ENCODE data around the gene DNAJB6.

Gene DNAJB6

GRCh38 chr7:157358041-157358752 lies 21.4 kb downstream of the DNAJB6 start:
- TF ChIP-seq CTCF (IDR thresholded peaks at IDR 0.05; ENCODE audit: low read depth, low read length), result no peak
- DNase-seq (ENCODE audit: extremely low read depth, low read depth), result no peak

GRCh38 chr7:157358753-157359096 lies 21.9 kb downstream of the DNAJB6 start:
- TF ChIP-seq CTCF (IDR thresholded peaks at IDR 0.05; ENCODE audit: low read depth, low read length), result no peak
- no peak for DNase-seq (ENCODE audit: extremely low read depth, low read depth)

DNA sequence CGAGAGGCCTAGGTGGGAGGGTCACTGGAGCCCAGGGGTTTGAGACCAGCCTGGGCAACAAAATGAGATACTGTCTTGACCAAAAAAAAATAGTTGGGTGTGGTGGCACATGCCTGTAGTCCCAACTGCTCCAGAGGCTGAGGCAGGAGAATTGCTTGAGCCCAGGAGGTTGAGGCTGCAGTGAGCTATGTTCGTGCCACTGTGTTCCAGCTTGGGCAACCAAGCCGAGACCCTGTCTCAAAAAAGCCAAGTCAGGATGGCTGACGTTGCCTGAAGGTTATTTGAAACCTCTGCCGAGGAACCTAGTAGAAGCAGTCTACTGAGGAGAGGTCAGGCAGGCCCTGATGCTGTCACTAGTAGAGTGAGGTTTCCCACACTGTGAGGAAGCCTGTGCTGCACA lies 22.8 kb downstream of the DNAJB6 start:
- no peak for TF ChIP-seq CTCF (IDR thresholded peaks at IDR 0.05; ENCODE audit: low read depth, low read length)
- DNase-seq (ENCODE audit: extremely low read depth, low read depth), result no peak

DNA sequence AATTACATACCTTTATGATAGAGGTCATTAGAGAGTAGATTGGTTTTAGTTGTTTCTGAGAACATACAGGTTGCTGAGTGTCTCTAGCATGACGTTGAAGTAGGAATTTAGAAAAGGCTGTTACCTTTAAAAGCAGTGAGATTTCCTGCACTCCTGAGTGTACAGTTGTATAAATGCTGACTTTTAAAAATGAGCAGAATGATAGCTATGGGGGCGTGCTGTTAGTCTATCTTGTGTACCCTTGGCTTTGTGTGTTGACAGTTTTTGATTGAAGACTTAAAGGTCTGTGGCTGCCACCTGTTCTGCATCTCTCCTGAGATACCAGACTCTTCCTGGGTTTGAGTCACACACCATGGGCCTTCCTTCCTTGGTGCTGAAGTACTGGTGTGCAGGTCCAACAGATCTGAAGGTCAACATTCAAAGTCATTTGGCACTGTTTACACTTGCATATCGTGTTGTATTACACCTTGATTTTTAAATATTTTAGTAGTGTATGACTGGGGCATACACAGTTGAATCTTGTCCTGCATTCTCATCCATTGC lies 23.8 kb downstream of the DNAJB6 start:
- TF ChIP-seq CTCF (IDR thresholded peaks at IDR 0.05; ENCODE audit: low read depth, low read length), result no peak
- DNase-seq (ENCODE audit: extremely low read depth, low read depth), result no peak

GRCh38 chr7:157361537-157361936 lies 24.7 kb downstream of the DNAJB6 start:
- no peak for DNase-seq (ENCODE audit: extremely low read depth, low read depth)
- TF ChIP-seq CTCF (IDR thresholded peaks at IDR 0.05; ENCODE audit: low read depth, low read length), result no peak

- DNase-seq (ENCODE audit: extremely low read depth, low read depth), result no peak
- TF ChIP-seq CTCF (IDR thresholded peaks at IDR 0.05; ENCODE audit: low read depth, low read length), result no peak
Measured at GRCh38 chr7:157362729-157363128, 25.9 kb downstream of the DNAJB6 start.

GRCh38 chr7:157366722-157367121 lies 29.9 kb downstream of the DNAJB6 start:
- no peak for TF ChIP-seq CTCF (IDR thresholded peaks at IDR 0.05; ENCODE audit: low read depth, low read length)
- DNase-seq (ENCODE audit: extremely low read depth, low read depth), result no peak
